GM10847 (cell line): Measurements from ENCODE around the gene MGST2.

Experiments
- POLR2A ChIP-seq: IDR thresholded peaks from 2 replicates; pipeline ENCODE4 v1.6.1; 2011; ENCODE audit not compliant: insufficient read length; ENCODE audit errors: extremely low read depth

Gene MGST2

GRCh38 chr4:139660568-139661043, 5.0 kb upstream of the MGST2 start:
- TF ChIP-seq POLR2A, result no peak

DNA sequence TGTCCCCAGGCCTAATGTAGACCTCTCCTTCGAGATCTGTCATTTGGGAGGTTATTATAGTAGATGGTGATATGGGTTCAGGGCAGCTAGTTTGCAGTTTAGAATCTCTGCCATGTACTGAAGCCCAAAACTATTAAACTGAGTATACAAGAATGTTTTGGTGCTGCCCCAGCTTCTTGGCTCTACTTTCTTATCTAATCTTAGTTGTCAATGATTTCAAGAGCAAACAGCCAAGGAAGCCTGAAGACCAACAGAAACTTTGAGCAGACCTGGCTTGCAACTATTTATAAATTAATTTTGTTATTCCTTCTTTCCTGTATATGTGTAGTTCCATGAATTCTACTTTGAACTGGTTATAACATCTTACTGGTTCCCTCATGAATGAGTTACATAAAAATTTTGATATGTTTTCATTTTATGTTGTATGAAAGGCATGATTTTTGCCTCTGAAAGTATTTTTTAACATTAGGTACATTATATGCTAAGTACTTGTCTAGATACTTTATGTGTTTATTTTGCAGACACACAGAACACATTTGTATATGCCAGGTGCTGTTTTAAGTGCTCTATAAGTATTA, 2.0 kb upstream of the MGST2 start:
- no peak for TF ChIP-seq POLR2A

GRCh38 chr4:139664442-139664841, 1.2 kb upstream of the MGST2 start:
- no peak for TF ChIP-seq POLR2A

DNA sequence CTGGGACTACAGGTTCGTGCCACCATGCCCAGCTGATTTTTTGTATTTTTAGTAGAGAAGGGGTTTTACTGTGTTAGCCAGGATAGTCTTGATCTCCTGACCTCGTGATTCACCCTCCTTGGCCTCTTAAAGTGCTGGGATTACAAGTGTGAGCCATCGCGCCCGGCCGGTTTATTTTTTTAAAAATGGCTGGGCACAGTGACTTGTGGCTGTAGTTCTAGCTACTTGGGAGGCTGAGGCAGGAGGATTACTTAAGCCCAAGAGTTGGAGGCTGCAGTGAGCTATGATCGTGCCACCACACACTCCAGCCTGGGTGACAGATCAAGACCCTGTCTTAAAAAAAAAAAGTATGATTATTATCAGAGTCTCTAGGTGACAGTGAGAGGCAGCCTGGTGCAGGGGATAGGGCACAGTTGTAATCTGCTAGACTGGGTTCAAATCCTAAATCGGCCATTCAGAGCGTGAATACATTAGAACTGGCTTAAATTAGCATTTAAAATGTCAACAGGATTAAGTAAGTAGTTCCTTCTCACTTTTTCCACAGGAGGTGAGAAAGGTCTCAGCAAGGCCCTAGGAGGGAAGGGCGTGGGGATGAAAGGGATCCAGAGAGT, 435 bp upstream of the MGST2 start:
- no peak for TF ChIP-seq POLR2A

DNA sequence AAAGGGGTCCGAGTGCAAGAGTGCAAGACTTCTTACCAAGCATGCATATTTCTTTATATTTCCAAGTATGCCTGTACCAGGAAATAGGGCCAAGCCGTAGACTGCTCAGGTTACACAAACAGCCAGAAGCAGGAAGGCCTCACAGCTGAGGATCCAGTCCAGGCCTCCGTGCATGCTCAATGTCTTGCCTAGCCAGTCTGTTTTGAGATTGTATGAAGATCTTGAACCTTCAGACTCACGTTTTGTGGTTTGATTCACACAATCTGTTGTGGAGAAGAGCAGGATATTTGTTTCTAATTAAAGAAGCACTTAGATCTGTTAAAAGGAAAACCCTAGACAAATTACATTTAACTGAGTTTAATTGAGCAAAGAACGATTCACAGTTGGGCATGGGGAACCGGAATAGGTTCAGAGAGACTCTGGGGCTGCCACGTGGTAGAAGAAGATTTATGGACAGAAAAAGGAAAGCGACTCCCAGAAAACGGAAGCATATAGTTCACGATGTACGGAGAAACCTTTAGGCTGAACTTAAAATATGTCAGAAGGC, 1.2 kb downstream of the MGST2 start:
- no peak for TF ChIP-seq POLR2A

- no peak for TF ChIP-seq POLR2A
Observed at GRCh38 chr4:139668036-139668435, 2.4 kb downstream of the MGST2 start.

GRCh38 chr4:139668658-139669201, 3.1 kb downstream of the MGST2 start:
- TF ChIP-seq POLR2A, result no peak

- TF ChIP-seq POLR2A, result no peak
Observed at GRCh38 chr4:139669335-139669734, 3.7 kb downstream of the MGST2 start.

DNA sequence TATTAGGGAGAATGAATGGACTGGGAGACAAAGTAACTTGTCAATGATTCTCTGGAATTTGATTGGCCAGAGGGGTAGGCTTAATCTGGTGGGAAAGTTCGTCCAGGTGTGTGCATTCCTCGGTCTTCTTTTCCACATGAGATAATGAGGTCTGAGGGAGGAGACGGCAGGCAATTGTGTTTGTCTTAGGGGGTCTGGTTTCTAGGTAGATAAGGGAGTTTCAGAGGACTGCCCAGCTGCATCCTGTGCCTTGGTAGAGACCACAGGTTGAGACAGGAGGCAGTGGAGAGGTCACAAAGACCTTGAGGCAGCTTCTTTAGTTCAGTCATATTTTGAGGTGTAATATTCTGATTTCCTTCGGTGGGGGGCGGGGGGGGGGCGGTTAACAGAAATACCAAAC, 4.3 kb downstream of the MGST2 start:
- no peak for TF ChIP-seq POLR2A

- TF ChIP-seq POLR2A, result no peak
Observed at GRCh38 chr4:139670775-139671174, 5.2 kb downstream of the MGST2 start.

- TF ChIP-seq POLR2A, result no peak
Observed at GRCh38 chr4:139672215-139672614, 6.6 kb downstream of the MGST2 start.

- TF ChIP-seq POLR2A, result no peak
Observed at GRCh38 chr4:139672732-139673131, 7.1 kb downstream of the MGST2 start.

DNA sequence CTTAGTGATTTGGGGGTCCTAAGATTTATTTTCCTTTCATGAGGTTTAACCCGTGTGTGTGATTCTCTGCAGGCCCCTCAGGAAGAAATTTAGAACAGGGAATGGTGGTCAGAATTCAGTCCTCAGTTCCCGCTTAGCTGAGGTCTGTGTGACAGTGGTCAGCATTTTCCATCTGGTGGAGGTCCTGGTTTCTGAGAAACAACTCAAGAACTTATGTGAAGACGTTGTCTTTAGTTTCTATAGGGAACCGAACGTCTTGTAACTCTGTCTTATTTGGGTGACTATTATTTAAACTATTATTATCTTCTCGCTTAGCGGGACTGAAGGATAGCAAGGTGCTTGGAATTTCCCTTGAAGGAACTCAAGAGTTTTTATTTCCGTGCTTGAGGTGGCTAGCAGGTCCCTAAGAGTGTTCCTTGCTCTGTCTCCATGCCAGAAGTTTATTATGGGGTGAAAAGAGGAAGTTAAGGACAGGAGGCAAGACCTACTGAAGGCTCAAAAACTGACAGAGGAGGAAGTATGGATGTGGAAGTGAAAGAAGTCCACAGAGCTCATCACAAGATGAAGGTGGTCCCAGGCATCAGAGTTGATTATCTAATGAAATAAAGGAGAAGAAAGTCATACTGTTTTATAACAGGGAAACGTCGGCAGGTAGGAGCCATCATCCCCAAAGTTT, 9.4 kb downstream of the MGST2 start:
- no peak for TF ChIP-seq POLR2A

GRCh38 chr4:139675651-139676050, 10.0 kb downstream of the MGST2 start:
- no peak for TF ChIP-seq POLR2A

DNA sequence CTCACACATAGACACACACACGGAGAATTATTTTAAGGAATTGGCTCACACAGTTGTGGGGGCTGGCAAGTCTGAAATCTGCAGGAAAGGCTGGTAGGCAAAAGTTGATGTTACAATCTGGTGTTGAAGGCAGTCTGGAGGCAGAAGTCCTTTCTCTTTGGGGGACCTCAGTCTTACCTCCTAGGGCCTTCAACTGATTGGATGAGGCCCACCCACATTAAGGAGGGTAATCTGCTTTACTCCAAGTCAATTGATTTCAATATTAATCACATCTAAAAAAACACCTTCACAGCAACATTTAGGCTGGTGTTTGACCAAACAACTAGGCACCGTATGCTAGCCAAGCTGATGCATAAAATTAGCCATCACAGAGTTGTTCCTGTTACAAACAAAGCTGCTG, 10.7 kb downstream of the MGST2 start:
- TF ChIP-seq POLR2A, result no peak

DNA sequence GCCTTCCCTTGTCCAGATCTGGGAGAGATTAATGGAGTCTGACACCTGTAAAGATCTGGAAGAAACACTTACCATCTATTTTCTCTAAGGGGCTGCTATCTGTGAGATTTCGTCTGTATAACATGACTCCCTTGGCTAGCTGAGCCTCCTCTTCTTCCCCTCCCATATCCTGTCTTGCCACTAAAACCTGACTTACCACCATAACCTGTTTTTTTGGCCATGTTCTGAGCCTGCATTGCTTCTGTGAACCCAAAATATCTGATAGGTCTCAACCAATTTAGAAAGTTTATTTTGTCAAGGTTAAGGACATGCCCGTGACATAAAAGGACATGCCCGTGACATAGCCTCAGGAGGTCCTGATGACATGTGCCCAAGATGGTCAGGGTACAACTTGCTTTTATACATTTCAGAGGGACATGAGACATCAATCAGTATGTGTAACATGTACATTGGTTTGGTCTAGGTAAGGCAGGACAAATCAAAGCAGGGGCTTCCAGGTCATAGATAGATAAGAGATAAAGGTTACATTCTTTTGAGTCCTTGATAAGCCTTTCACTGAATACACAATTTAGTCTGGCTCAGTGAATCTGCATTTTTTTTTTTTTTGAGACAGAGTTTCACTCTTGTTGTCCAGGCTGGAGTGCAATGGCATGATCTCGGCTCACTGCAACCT, 11.4 kb downstream of the MGST2 start:
- no peak for TF ChIP-seq POLR2A

DNA sequence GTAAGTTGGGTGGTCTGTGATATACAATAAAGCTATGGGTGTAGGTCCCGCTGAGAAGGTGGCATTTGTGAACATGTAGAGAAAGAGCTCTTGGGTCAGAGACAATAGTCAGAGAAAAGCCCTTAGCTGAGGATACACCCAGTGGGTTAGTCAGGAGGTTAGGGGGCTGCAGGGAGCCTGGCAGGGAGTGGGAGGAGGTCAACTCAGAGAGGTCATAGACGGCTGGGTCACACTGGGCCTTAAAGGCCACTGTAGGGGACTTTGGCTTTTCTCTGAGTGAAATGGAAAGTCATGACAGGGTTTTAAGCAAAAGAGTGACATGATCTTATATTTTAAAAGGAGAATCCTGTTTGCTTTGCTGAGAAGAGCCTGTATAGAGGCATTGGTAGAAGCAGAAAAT, 16.7 kb downstream of the MGST2 start:
- no peak for TF ChIP-seq POLR2A
